DND-41 (cell line): ENCODE data around the gene UVSSA.
"Not testable (repeated sequence)": the region's sequence is repeated elsewhere in the genome, so short reads cannot be mapped to it uniquely, and the experiment has no call there.

ENCODE experiments used
- ATAC-seq: fragments of 200-7000 bp; cut with Tn5 transposase; 3 replicates; pipeline ENCODE4 v1.9.1; 2021; ENCODE audit warnings: low read depth; ENCODE audit not compliant: insufficient read depth
- DNase-seq: peaks from one replicate; pipeline ENCODE4 v3.0.0-alpha.2; 2020
- H2AFZ ChIP-seq: 2 replicates; pipeline ENCODE4 v1.6.0; 2012; ENCODE audit warnings: low read depth, low read length
- H3K27ac ChIP-seq: 2 replicates; pipeline ENCODE4 v1.5.1; 2012; ENCODE audit warnings: low read length, inconsistent platforms
- H3K27me3 ChIP-seq: fragments of 200-600 bp; sonication (generic); 2 replicates; pipeline ENCODE4 v1.6.0; 2012; ENCODE audit warnings: low read length, mild to moderate bottlenecking, inconsistent platforms; ENCODE audit not compliant: insufficient read depth, poor library complexity
- H3K36me3 ChIP-seq: 2 replicates; pipeline ENCODE4 v1.5.1; 2012; ENCODE audit warnings: low read length, inconsistent platforms; ENCODE audit not compliant: insufficient read depth
- H3K4me1 ChIP-seq: 2 replicates; pipeline ENCODE4 v1.5.1; 2012; ENCODE audit warnings: mild to moderate bottlenecking, low read length; ENCODE audit not compliant: insufficient read depth
- H3K4me2 ChIP-seq: 2 replicates; pipeline ENCODE4 v1.6.0; 2012; ENCODE audit warnings: mild to moderate bottlenecking, moderate library complexity, low read length, inconsistent platforms; ENCODE audit not compliant: insufficient read depth
- H3K4me3 ChIP-seq, 2 experiments: fragments of 200-600 bp in 1 of 2; shearing (Covaris generic) in 1 of 2; 2 replicates each; pipeline ENCODE4 v1.5.1; 2012 to 2016; ENCODE audit warnings: inconsistent platforms in 2 of 2, low read length in 2 of 2, mild to moderate bottlenecking in 2 of 2, low read depth in 1 of 2, moderate library complexity in 1 of 2
- H3K79me2 ChIP-seq: 2 replicates; pipeline ENCODE4 v1.6.0; 2012; ENCODE audit warnings: low read length, inconsistent platforms; ENCODE audit not compliant: insufficient read depth
- H3K9ac ChIP-seq: 2 replicates; pipeline ENCODE4 v1.6.0; 2012; ENCODE audit warnings: low read depth, mild to moderate bottlenecking, inconsistent platforms, low read length, moderate library complexity
- H3K9me3 ChIP-seq: 2 replicates; pipeline ENCODE4 v1.5.1; 2012; ENCODE audit warnings: low read length, moderate library complexity, mild to moderate bottlenecking, inconsistent platforms; ENCODE audit not compliant: insufficient read depth, severe bottlenecking
- H4K20me1 ChIP-seq: 2 replicates; pipeline ENCODE4 v1.6.0; 2012; ENCODE audit warnings: low read length; ENCODE audit not compliant: insufficient read depth
- EZH2 ChIP-seq: IDR thresholded peaks from 3 replicates; pipeline ENCODE4 v1.6.1; 2012; ENCODE audit warnings: borderline replicate concordance, low read depth, mild to moderate bottlenecking, moderate library complexity, low read length, inconsistent platforms; ENCODE audit not compliant: severe bottlenecking
- TF ChIP-seq, protein P1 (sequence below): IDR thresholded peaks from 2 replicates; pipeline ENCODE4 v1.5.1; 2012; ENCODE audit warnings: borderline replicate concordance, low read length, moderate library complexity, mild to moderate bottlenecking; ENCODE audit not compliant: poor library complexity, severe bottlenecking; ENCODE audit errors: extremely low read depth

Gene UVSSA

DNA sequence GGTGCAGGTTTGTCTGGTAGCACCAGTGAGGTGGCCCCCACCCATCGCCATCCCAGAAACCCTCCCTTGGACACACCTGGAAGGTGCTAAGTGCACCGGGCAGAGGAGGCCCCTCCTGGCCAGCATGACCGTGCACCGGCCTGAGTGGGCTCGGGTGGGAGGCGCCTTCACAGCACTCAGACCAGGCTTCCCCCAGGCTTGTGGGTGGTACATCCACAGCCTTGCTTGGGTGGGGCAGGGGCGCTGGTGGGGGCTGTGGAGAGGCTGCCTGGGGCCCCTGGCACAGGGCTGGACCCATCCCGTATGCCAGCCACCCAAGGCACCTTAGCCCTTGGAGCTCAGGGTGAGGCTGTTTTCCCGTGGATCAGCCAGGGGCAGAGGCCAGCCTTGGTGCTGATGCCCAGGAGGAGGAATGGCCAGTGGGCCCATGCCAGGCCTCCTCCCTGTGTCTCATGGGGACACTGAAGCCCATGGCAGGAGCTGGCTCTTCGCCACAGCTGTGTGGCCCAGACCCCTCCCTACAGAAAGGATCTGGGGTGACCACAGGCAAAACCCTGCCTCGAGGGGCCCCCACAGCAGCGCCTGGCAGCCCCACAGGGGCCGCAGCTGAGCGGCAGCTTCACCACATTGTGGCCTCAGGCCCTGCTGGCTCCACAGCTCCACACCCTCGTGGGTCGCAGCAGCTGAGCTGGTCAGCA, 37.8 kb downstream of the UVSSA start:
- Histone ChIP-seq H3K36me3 (peaks cover 15% of the 10 kb centered on the region; the same call in 1 of the 2 replicates), H2AFZ (no peak overlapping the region)
- TF ChIP-seq EZH2: no peak
- TF ChIP-seq, protein P1, sequence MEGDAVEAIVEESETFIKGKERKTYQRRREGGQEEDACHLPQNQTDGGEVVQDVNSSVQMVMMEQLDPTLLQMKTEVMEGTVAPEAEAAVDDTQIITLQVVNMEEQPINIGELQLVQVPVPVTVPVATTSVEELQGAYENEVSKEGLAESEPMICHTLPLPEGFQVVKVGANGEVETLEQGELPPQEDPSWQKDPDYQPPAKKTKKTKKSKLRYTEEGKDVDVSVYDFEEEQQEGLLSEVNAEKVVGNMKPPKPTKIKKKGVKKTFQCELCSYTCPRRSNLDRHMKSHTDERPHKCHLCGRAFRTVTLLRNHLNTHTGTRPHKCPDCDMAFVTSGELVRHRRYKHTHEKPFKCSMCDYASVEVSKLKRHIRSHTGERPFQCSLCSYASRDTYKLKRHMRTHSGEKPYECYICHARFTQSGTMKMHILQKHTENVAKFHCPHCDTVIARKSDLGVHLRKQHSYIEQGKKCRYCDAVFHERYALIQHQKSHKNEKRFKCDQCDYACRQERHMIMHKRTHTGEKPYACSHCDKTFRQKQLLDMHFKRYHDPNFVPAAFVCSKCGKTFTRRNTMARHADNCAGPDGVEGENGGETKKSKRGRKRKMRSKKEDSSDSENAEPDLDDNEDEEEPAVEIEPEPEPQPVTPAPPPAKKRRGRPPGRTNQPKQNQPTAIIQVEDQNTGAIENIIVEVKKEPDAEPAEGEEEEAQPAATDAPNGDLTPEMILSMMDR: no peak

DNA sequence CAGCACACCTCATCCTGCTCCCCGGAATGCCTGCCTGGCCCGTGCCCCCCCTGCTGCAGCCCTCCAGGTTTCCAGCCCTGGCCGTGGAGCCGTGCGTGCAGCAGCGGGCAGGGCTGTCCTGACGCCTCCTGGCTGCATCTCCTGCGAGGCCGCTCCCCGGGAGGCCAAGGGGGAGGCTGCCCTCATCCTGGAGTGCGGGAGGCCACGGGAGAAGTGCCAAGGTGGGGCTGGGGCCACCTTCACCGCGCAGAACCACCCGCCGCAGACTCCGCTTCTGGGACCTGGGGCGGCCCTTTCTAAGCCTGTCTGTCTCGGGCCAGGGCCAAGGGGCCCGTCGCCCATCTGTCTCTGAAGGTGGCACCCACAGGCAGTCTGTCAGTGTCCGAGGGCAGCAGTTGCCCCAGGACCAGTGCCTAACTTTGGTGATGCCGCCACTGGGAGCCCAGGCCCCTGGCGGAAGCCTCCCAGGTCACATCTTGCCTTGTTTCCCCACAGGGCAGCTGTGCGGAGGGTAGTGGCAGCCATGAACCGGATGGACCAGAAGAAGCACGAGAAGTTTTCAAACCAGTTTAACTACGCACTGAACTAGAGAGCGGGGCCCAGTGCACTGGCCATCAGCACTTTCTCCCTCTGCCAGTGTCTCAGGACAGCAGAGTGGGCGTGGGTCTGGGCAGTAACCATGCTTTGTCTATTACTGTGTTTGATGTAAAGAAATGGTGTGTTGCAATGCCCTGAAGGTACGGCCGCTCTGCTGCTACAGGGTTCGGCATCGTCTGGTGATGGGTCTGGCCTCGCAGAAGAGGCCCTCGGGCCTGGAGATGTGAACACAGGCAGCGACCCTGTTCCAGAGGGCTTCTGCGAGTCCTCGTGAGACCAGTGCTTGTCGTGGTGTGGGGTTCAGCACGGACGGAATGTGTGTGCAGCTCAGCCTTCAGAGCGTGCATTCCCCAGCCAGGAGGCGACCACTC, 38.6 kb downstream of the UVSSA start:
- Histone ChIP-seq H3K4me1 (no peaks in the 10 kb centered on the region), H3K4me2 (no peak overlapping the region), H3K27ac (no peak overlapping the region), H3K27me3 (no peaks in the 10 kb centered on the region), H2AFZ (no peak overlapping the region), H3K36me3 (peaks cover 15% of the 10 kb centered on the region; the same call in 1 of the 2 replicates), H3K9me3 (peaks cover 10% of the 10 kb centered on the region), H3K9ac (no peak overlapping the region), H3K79me2 (no peaks in the 10 kb centered on the region), H4K20me1 (no peaks in the 10 kb centered on the region), H3K4me3 (no peak overlapping the region)
- TF ChIP-seq, protein P1: no peak
- no peak for TF ChIP-seq EZH2
- ATAC-seq (no peak), DNase-seq (no peak)

More for the DNA sequence above, 37.8 kb downstream of the UVSSA start:
- Histone ChIP-seq H3K4me1 (no peaks in the 10 kb centered on the region), H3K27ac (no peak overlapping the region), H3K9ac (no peak overlapping the region), H3K4me3 (no peak overlapping the region), H3K27me3 (no peaks in the 10 kb centered on the region), H4K20me1 (no peaks in the 10 kb centered on the region), H3K4me2 (no peak overlapping the region), H3K9me3 (peaks cover 7% of the 10 kb centered on the region), H3K79me2 (no peaks in the 10 kb centered on the region)
- no peak for DNase-seq
- ATAC-seq: no peak

GRCh38 chr4:1393363-1393762, 46.4 kb downstream of the UVSSA start:
- peaks cover 22% of the 10 kb centered on the region for H3K36me3 ChIP-seq
- not testable (repeated sequence) for H3K27ac ChIP-seq, H4K20me1 ChIP-seq, H3K4me3 ChIP-seq, H3K27me3 ChIP-seq, DNase-seq, H3K4me1 ChIP-seq, H3K9ac ChIP-seq, ATAC-seq, H3K4me2 ChIP-seq, H3K79me2 ChIP-seq, H2AFZ ChIP-seq
- peaks cover 36% of the 10 kb centered on the region for H3K9me3 ChIP-seq

DNA sequence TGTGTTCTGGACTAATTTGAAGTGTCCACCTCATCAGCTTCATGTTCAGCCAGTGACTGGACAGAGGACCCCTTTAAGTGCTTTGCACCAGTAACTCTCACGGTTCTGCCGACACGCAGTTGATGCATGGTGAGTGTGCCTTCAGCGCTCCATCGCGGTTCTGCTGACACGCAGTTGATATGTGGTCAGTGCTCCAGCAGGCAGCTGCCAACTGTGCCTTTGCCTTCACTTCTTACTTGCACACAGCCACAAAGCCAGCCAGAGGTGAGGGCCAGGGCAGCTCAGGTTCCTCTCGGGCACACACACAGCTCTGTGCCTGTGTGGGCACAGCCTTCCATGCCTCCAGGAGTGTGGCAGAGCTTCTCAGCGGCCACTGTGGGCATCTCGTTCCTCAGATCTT, 46.9 kb downstream of the UVSSA start:
- Histone ChIP-seq H3K4me1 (no peaks in the 10 kb centered on the region), H3K9me3 (peaks cover 37% of the 10 kb centered on the region), H3K4me3 (no peak overlapping the region), H3K36me3 (peaks cover 22% of the 10 kb centered on the region), H3K9ac (no peak overlapping the region), H3K27ac (no peak overlapping the region), H4K20me1 (no peaks in the 10 kb centered on the region), H2AFZ (no peak overlapping the region), H3K79me2 (no peaks in the 10 kb centered on the region), H3K27me3 (no peaks in the 10 kb centered on the region), H3K4me2 (no peak overlapping the region)
- TF ChIP-seq, protein P1: no peak
- no peak for TF ChIP-seq EZH2
- no peak for ATAC-seq
- no peak for DNase-seq

GRCh38 chr4:1394554-1395388, 47.8 kb downstream of the UVSSA start:
- not testable (repeated sequence) for H3K4me3 ChIP-seq, H2AFZ ChIP-seq, ATAC-seq, H3K27me3 ChIP-seq, DNase-seq, H3K4me2 ChIP-seq, H4K20me1 ChIP-seq, H3K4me1 ChIP-seq, H3K27ac ChIP-seq, H3K79me2 ChIP-seq, H3K9ac ChIP-seq
- Histone ChIP-seq H3K9me3 (peaks cover 43% of the 10 kb centered on the region), H3K36me3 (peaks cover 22% of the 10 kb centered on the region)
